ENCODE measurements around the gene SLC9A8.

DNA sequence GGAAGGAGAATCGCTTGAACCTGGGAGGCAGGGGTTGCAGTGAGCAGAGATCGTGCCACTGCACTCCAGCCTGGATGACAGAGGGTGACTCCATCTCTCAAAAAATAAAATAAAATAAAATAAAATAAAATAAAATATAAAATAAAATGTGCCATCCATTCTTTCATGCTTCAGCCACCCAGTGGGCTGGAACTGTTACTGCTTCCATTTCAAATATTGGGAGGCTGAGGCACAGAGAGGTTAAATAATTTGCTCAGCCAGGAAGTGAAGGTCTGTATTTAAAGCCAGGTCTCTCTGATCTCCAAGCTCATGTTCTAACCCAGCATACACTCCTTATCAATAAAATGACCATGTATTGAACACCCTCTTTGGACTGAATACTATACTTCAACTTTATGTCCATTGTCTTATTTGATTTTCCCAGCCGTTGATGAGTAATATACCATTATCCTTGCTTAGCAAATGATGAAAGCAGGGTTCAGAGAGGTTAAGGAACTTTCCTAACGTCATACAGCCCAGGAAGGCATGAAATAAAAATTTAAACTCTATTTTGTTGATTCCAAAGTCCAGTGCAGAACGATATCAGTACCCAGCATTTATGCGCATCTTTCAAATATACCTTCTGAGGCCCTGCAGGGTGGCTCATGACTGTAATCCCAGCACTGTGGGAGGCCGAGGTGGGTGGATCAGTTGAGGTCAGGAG lies 25.8 kb upstream of the SLC9A8 start:
- no peak for TF ChIP-seq GATA3 (IDR thresholded peaks at IDR 0.05; ENCODE audit: low read depth, low read length)
- TF ChIP-seq GATA2 (IDR thresholded peaks at IDR 0.05; ENCODE audit: low read depth, low read length): no peak

Measured in SH-SY5Y (cell line).